H1 (cell line): ENCODE measurements around the gene URAD. TPM values are rescaled to one million over a fixed set of nuclear protein-coding genes. Genes with fewer than 3 reads are reported as not detected.

Experiments used
- FOSL1 ChIP-seq: IDR thresholded peaks from 2 replicates; pipeline ENCODE4 v1.6.1; 2011; ENCODE audit warnings: mild to moderate bottlenecking, low read depth, low read length, moderate library complexity; ENCODE audit not compliant: insufficient read depth
- GTF2F1 ChIP-seq: IDR thresholded peaks from 2 replicates; pipeline ENCODE4 v1.6.1; 2012; ENCODE audit warnings: low read depth, low read length, improper control_type of control experiment, borderline replicate concordance
- SIRT6 ChIP-seq: IDR thresholded peaks from one replicate; pipeline ENCODE4 v1.7.1; 2012; ENCODE audit warnings: low read length, inconsistent platforms
- SP4 ChIP-seq: IDR thresholded peaks from 2 replicates; pipeline ENCODE4 v1.6.1; 2012; ENCODE audit warnings: low read length, inconsistent platforms
- USF2 ChIP-seq: IDR thresholded peaks from 2 replicates; pipeline ENCODE4 v1.6.1; 2011; ENCODE audit warnings: low read length, improper control_type of control experiment
- polyA plus RNA-seq, 7 experiments: library from polyadenylated mRNA; depleted of rRNA in 3 of 7; stranded (reverse) in 5 of 7; unstranded in 2 of 7; fragments of >200 nt in 5 of 7; fragments of 200-250 nt in 2 of 7; gene quantifications; 1 replicate in 5 of 7; 2 replicates in 1 of 7; 4 replicates in 1 of 7; pipeline versions ENCODE4 v1.2.1 to v1.2.3, GENCODE V29; 2011 to 2013; ENCODE audit warnings: missing spikeins in 2 of 7, mixed read lengths in 2 of 7
- total RNA-seq: library from RNA; stranded (reverse); fragmentation: NEBNext Ultra II Directional; extraction: Animal tissue kit (Norgen Biotek cat#: 25700); gene quantifications from 2 replicates; pipeline ENCODE4 v1.2.1, GENCODE V29; 2021

The URAD gene
- total and polyA plus RNA-seq, 2 of the 8 experiments (the other 6 are each of a cell fraction or from before 2014, with no cell fraction given): not detected

- TF ChIP-seq GTF2F1: no peak
- no peak for TF ChIP-seq FOSL1
- TF ChIP-seq SP4: no peak
- TF ChIP-seq SIRT6: no peak
- no peak for TF ChIP-seq USF2
These were observed 2.9 kb downstream of the URAD start (continued) for GRCh38 chr13:27985600-27985999.
